Activated CD4-positive, alpha-beta T cell treated with anti-CD3 and anti-CD28 coated beads, Interleukin-2, amount 50 U/mL, for 4 hours (primary cell): ENCODE data around the gene IYD.

Experiments used
- DNase-seq, 2 experiments: peaks; one replicate each; pipeline ENCODE4 v3.0.0-alpha.2; 2020

The IYD gene

GRCh38 chr6:150395388-150396009 lies 26.7 kb downstream of the IYD start:
- DNase-seq = peak in 1 of 2 experiments; percentile 4

- no peak for DNase-seq
These were observed 34.8 kb downstream of the IYD start for GRCh38 chr6:150403458-150404246.

GRCh38 chr6:150406948-150407347 lies 38.1 kb downstream of the IYD start:
- no peak for DNase-seq

GRCh38 chr6:150408842-150409241 lies 40.0 kb downstream of the IYD start:
- DNase-seq = no peak

GRCh38 chr6:150409576-150410066 lies 40.8 kb downstream of the IYD start:
- no peak for DNase-seq

GRCh38 chr6:150410399-150410798 lies 41.6 kb downstream of the IYD start:
- DNase-seq = no peak

GRCh38 chr6:150410906-150411305 lies 42.1 kb downstream of the IYD start:
- DNase-seq = no peak

- no peak for DNase-seq
These were observed 43.4 kb downstream of the IYD start for GRCh38 chr6:150412221-150412620.

- DNase-seq = no peak
These were observed 44.4 kb downstream of the IYD start for GRCh38 chr6:150413198-150413597.

GRCh38 chr6:150413781-150414281 lies 45.0 kb downstream of the IYD start:
- no peak for DNase-seq

- no peak for DNase-seq
These were observed 47.3 kb downstream of the IYD start for GRCh38 chr6:150416128-150416527.

GRCh38 chr6:150417250-150417649 lies 48.4 kb downstream of the IYD start:
- no peak for DNase-seq

- no peak for DNase-seq
These were observed 49.4 kb downstream of the IYD start for GRCh38 chr6:150417899-150418826.

GRCh38 chr6:150418827-150419594 lies 50.2 kb downstream of the IYD start:
- peak; percentile 30 to 41 for DNase-seq

GRCh38 chr6:150420428-150420827 lies 51.6 kb downstream of the IYD start:
- no peak for DNase-seq

GRCh38 chr6:150420926-150421325 lies 52.1 kb downstream of the IYD start:
- no peak for DNase-seq

GRCh38 chr6:150425508-150425907 lies 56.7 kb downstream of the IYD start:
- no peak for DNase-seq

- DNase-seq = no peak
These were observed 57.4 kb downstream of the IYD start for GRCh38 chr6:150426198-150426597.

GRCh38 chr6:150427037-150427602 lies 58.3 kb downstream of the IYD start:
- no peak for DNase-seq

GRCh38 chr6:150427843-150428242 lies 59.0 kb downstream of the IYD start:
- DNase-seq = no peak

- no peak for DNase-seq
These were observed 62.0 kb downstream of the IYD start for GRCh38 chr6:150430815-150431214.

GRCh38 chr6:150435360-150435759 lies 66.5 kb downstream of the IYD start:
- no peak for DNase-seq
